ENCODE data around the gene NEK6. TPM values are rescaled to one million over a fixed set of nuclear protein-coding genes. Genes with fewer than 3 reads are reported as not detected.

Gene NEK6
- total RNA-seq, 4 donors from 2014 or later: 25.3 to 53.1 (median 43.3) TPM

GRCh38 chr9:124369231-124369797 lies 111.6 kb downstream of the NEK6 start:
- H3K4me3 ChIP-seq: no peak overlapping the region
- no peaks in the 10 kb centered on the region for H3K9me3 ChIP-seq
- H3K36me3 ChIP-seq: peaks cover 0 to 34% (median 0%) of the 10 kb centered on the region in 3 donors
- no peaks in the 10 kb centered on the region for H3K27me3 ChIP-seq
- no peak for DNase-seq (ENCODE audit: low spot score in 2 of 2)
- H3K4me1 ChIP-seq: peaks cover 0 to 41% (median 4%) of the 10 kb centered on the region in 4 donors
- H3K27ac ChIP-seq: no peak overlapping the region
- 80 to 83% methylated on average over 9 of the region's 9 CpGs for WGBS, 2 donors
- TF ChIP-seq CTCF (IDR thresholded peaks at IDR 0.05) (no peak), EP300 (IDR thresholded peaks at IDR 0.05) (no peak), POLR2A (IDR thresholded peaks at IDR 0.05) (no peak)

GRCh38 chr9:124370896-124371582 lies 113.3 kb downstream of the NEK6 start:
- Histone ChIP-seq H3K4me3 (no peak overlapping the region), H3K27me3 (no peaks in the 10 kb centered on the region), H3K36me3 (peaks cover 0 to 35% (median 0%) of the 10 kb centered on the region in 3 donors), H3K4me1 (peaks cover 0 to 41% (median 4%) of the 10 kb centered on the region in 4 donors), H3K9me3 (no peaks in the 10 kb centered on the region), H3K27ac (no peak overlapping the region)
- whole genome bisulfite sequencing, 2 donors: 66 to 67% methylated on average over 9 of the region's 9 CpGs
- DNase-seq (ENCODE audit: low spot score in 2 of 2): no peak
- no peak for TF ChIP-seq EP300 (IDR thresholded peaks at IDR 0.05)

- Histone ChIP-seq H3K4me3 (no peak overlapping the region), H3K36me3 (peaks cover 0 to 34% (median 0%) of the 10 kb centered on the region in 3 donors), H3K9me3 (no peaks in the 10 kb centered on the region), H3K4me1 (peaks cover 0 to 38% (median 4%) of the 10 kb centered on the region in 4 donors), H3K27ac (no peak overlapping the region), H3K27me3 (no peaks in the 10 kb centered on the region)
- no peak for TF ChIP-seq EP300 (IDR thresholded peaks at IDR 0.05)
- TF ChIP-seq CTCF (IDR thresholded peaks at IDR 0.05): no peak
- TF ChIP-seq POLR2A (IDR thresholded peaks at IDR 0.05): no peak
- DNase-seq (ENCODE audit: low spot score in 2 of 2): no peak
Observed at GRCh38 chr9:124372038-124372437, 114.3 kb downstream of the NEK6 start.

- H3K4me1 ChIP-seq: peaks cover 0 to 48% (median 6%) of the 10 kb centered on the region in 4 donors
- H3K27ac ChIP-seq: no peak overlapping the region
- no peak for DNase-seq (ENCODE audit: low spot score in 2 of 2)
- H3K9me3 ChIP-seq: no peaks in the 10 kb centered on the region
- WGBS, 2 donors: 65 to 82% methylated on average over 4 of the region's 4 CpGs
- H3K27me3 ChIP-seq: no peaks in the 10 kb centered on the region
- H3K4me3 ChIP-seq: no peak overlapping the region
- peaks cover 0 to 26% (median 0%) of the 10 kb centered on the region in 3 donors for H3K36me3 ChIP-seq
- no peak for TF ChIP-seq POLR2A (IDR thresholded peaks at IDR 0.05)
- TF ChIP-seq CTCF (IDR thresholded peaks at IDR 0.05): no peak
- TF ChIP-seq EP300 (IDR thresholded peaks at IDR 0.05): no peak
Observed at GRCh38 chr9:124373386-124373785, 115.6 kb downstream of the NEK6 start.

GRCh38 chr9:124373851-124374250 lies 116.1 kb downstream of the NEK6 start:
- H3K36me3 ChIP-seq: peaks cover 0 to 26% (median 0%) of the 10 kb centered on the region in 3 donors
- no peak overlapping the region for H3K27ac ChIP-seq
- TF ChIP-seq POLR2A (IDR thresholded peaks at IDR 0.05): no peak
- TF ChIP-seq CTCF (IDR thresholded peaks at IDR 0.05): no peak
- no peak for DNase-seq (ENCODE audit: low spot score in 2 of 2)
- H3K9me3 ChIP-seq: no peaks in the 10 kb centered on the region
- peaks cover 0 to 48% (median 6%) of the 10 kb centered on the region in 4 donors for H3K4me1 ChIP-seq
- 97 to 100% methylated on average over 1 of the region's 1 CpG for WGBS, 2 donors
- H3K27me3 ChIP-seq: no peaks in the 10 kb centered on the region
- no peak overlapping the region for H3K4me3 ChIP-seq

All from tibial nerve (tissue), 4 donors.